Psoas muscle (tissue), 8 donors: ENCODE results near the gene BRIX1. TPM values are rescaled to one million over a fixed set of nuclear protein-coding genes. Genes with fewer than 3 reads are reported as not detected.

ENCODE experiments used
- ATAC-seq, 4 donors: fragments of 200-7000 bp; cut with Tn5 transposase; one replicate each; pipeline ENCODE4 v1.9.1; 2020; ENCODE audit warnings: moderate library complexity in 3 of 4, mild to moderate bottlenecking in 2 of 4
- DNase-seq, 2 donors: peaks; one replicate each; pipeline ENCODE4 v3.0.0-alpha.2; 2020
- H3K27ac ChIP-seq: fragments of 200-600 bp; one replicate; pipeline ENCODE4 v1.8.0; 2022
- H3K27me3 ChIP-seq, 3 donors: fragments of 200-600 bp in 1 of 3; one replicate each; pipeline versions ENCODE4 v1.6.1 to v1.8.0; 2013 to 2022; ENCODE audit warnings: low read length in 2 of 3, mild to moderate bottlenecking in 2 of 3, moderate library complexity in 1 of 3; ENCODE audit not compliant: insufficient read depth in 3 of 3
- H3K36me3 ChIP-seq, 2 donors: fragments of 200-600 bp in 1 of 2; one replicate each; pipeline versions ENCODE4 v1.6.1 to v1.8.0; 2013 to 2022; ENCODE audit warnings: low read depth in 1 of 2, mild to moderate bottlenecking in 1 of 2, moderate library complexity in 1 of 2; ENCODE audit not compliant: insufficient read depth in 1 of 2
- H3K4me1 ChIP-seq: fragments of 200-600 bp; one replicate; pipeline ENCODE4 v1.8.0; 2022
- H3K4me3 ChIP-seq: fragments of 200-600 bp; one replicate; pipeline ENCODE4 v1.8.0; 2022; ENCODE audit warnings: mild to moderate bottlenecking
- H3K9me3 ChIP-seq: fragments of 200-600 bp; one replicate; pipeline ENCODE4 v1.8.0; 2022
- CTCF ChIP-seq: fragments of 200-600 bp; IDR thresholded peaks from one replicate; pipeline ENCODE4 v1.8.0; 2022; ENCODE audit warnings: antibody characterized with exemption
- WGBS, 3 donors: extraction: QIAGEN DNeasy Blood & Tissue Kit; methylation state at CpG; one replicate each; pipeline versions ENCODE4 v1.1.6 to v1.1.7; 2013; 5-methylcytosine and 5-hydroxymethylcytosine counted together
- intact Hi-C, 2 donors: fragments of 100-400 bp; cut with DNase I; formaldehyde crosslinking; loops; one replicate each; pipeline versions ENCODE4 v1.11.0 to v1.14.2; 2022
- polyA plus RNA-seq, 3 donors: library from polyadenylated mRNA; stranded (reverse); fragments of 200-250 nt; gene quantifications; one replicate each; pipeline ENCODE4 v1.2.3, GENCODE V29; 2013
- total RNA-seq, 4 donors: library from RNA; stranded (reverse); fragmentation: NEBNext Ultra II Directional in 2 of 4; extraction: Animal tissue kit (Norgen Biotek cat#: 25700) in 2 of 4; gene quantifications; one replicate each; pipeline versions ENCODE4 v1.2.1 to v1.2.4, GENCODE V29; 2021 to 2023
- donor health status: healthy with polysubstance abuse.
- donor health status: DM: no; HTN: no; CAD: no; lungs with moderate emphysema.
- donor health status: Bipolar disorder and iron deficiency.
- donor health status: healthy.
- donor health status: DM: yes; HTN: yes; CAD: no.
- donor health status: DM: no; HTN: no; CAD: no.
- donor health status: DM: no; HTN: no; CAD: no.
- donor health status: DM: yes; HTN: yes; CAD: no.

The BRIX1 gene
- total and polyA plus RNA-seq, 7 donors: 11.3 to 36.8 (median 21.1) TPM

- H3K27me3 ChIP-seq: no peaks in the 10 kb centered on the region
- peak overlapping the region; percentile 75 for H3K27ac ChIP-seq
- H3K36me3 ChIP-seq: peaks cover 3 to 87% of the 10 kb centered on the region in 2 donors
- WGBS, 3 donors: 49 to 54% (median 54%) methylated on average over 3 of the region's 3 CpGs
- intact Hi-C loops: no loop called here
- H3K9me3 ChIP-seq: no peaks in the 10 kb centered on the region
- ATAC-seq (peak; percentile 79 to 89 (median 89)), DNase-seq (no peak)
- H3K4me1 ChIP-seq: peaks cover 5% of the 10 kb centered on the region
- no peak for TF ChIP-seq CTCF
- H3K4me3 ChIP-seq: no peak overlapping the region
Observed at GRCh38 chr5:34923694-34924461, 8.4 kb downstream of the BRIX1 start.

GRCh38 chr5:34924462-34924765 is 8.9 kb downstream of the BRIX1 start:
- TF ChIP-seq CTCF: no peak
- H3K4me1 ChIP-seq: peaks cover 5% of the 10 kb centered on the region
- intact Hi-C loops: no loop called here
- H3K4me3 ChIP-seq: no peak overlapping the region
- peak overlapping the region; percentile 75 for H3K27ac ChIP-seq
- peaks cover 3 to 82% of the 10 kb centered on the region in 2 donors for H3K36me3 ChIP-seq
- no peaks in the 10 kb centered on the region for H3K27me3 ChIP-seq
- no peaks in the 10 kb centered on the region for H3K9me3 ChIP-seq
- DNase-seq (no peak), ATAC-seq (no peak)

GRCh38 chr5:34926318-34926888 is 10.9 kb downstream of the BRIX1 start:
- ATAC-seq (no peak), DNase-seq (no peak)
- intact Hi-C loops: no loop called here
- Histone ChIP-seq H3K9me3 (no peaks in the 10 kb centered on the region), H3K4me1 (peaks cover 15% of the 10 kb centered on the region), H3K27me3 (no peaks in the 10 kb centered on the region), H3K27ac (peak overlapping the region; percentile 10), H3K36me3 (peaks cover 3 to 62% of the 10 kb centered on the region in 2 donors), H3K4me3 (no peak overlapping the region)
- TF ChIP-seq CTCF: no peak
- 84 to 92% (median 85%) methylated on average over 3 of the region's 3 CpGs for WGBS, 3 donors

- Histone ChIP-seq H3K36me3 (peaks cover 3 to 48% of the 10 kb centered on the region in 2 donors), H3K4me3 (no peak overlapping the region), H3K4me1 (peaks cover 17% of the 10 kb centered on the region), H3K27ac (no peak overlapping the region), H3K9me3 (no peaks in the 10 kb centered on the region), H3K27me3 (no peaks in the 10 kb centered on the region)
- 93 to 96% (median 94%) methylated on average over 5 of the region's 5 CpGs for WGBS, 3 donors
- intact Hi-C loops: no loop called here
- ATAC-seq (no peak), DNase-seq (no peak)
- TF ChIP-seq CTCF: no peak
Observed at GRCh38 chr5:34927785-34928184, 12.3 kb downstream of the BRIX1 start.
